ENCODE data around the gene CLIC1.

- TF ChIP-seq, protein P1, sequence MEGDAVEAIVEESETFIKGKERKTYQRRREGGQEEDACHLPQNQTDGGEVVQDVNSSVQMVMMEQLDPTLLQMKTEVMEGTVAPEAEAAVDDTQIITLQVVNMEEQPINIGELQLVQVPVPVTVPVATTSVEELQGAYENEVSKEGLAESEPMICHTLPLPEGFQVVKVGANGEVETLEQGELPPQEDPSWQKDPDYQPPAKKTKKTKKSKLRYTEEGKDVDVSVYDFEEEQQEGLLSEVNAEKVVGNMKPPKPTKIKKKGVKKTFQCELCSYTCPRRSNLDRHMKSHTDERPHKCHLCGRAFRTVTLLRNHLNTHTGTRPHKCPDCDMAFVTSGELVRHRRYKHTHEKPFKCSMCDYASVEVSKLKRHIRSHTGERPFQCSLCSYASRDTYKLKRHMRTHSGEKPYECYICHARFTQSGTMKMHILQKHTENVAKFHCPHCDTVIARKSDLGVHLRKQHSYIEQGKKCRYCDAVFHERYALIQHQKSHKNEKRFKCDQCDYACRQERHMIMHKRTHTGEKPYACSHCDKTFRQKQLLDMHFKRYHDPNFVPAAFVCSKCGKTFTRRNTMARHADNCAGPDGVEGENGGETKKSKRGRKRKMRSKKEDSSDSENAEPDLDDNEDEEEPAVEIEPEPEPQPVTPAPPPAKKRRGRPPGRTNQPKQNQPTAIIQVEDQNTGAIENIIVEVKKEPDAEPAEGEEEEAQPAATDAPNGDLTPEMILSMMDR (IDR thresholded peaks at IDR 0.05) = no peak
- TF ChIP-seq POLR2AphosphoS5 (IDR thresholded peaks at IDR 0.05) = no peak
Observed at GRCh38 chr6:31706599-31706998, 29.7 kb downstream of the CLIC1 start, which contains the start of gene LY6G6F.

Data from transverse colon (tissue), 4 donors.